Left ventricle myocardium inferior (tissue), 1 donor: ENCODE results near the gene THSD4. TPM values are rescaled to one million over a fixed set of nuclear protein-coding genes. Genes with fewer than 3 reads are reported as not detected.
"Not testable (repeated sequence)": the region's sequence is repeated elsewhere in the genome, so short reads cannot be mapped to it uniquely, and the experiment has no call there.

ENCODE experiments used
- DNase-seq: peaks from one replicate; pipeline ENCODE4 v3.0.0-alpha.2; 2020
- H3K27ac ChIP-seq: fragments of 200-600 bp; replicated peaks from 2 replicates; pipeline ENCODE4 v1.8.0; 2021
- H3K27me3 ChIP-seq: fragments of 200-600 bp; 2 replicates; pipeline ENCODE4 v1.8.0; 2021; ENCODE audit warnings: low read depth
- H3K36me3 ChIP-seq: fragments of 200-600 bp; 2 replicates; pipeline ENCODE4 v1.8.0; 2021
- H3K4me1 ChIP-seq: fragments of 200-600 bp; 2 replicates; pipeline ENCODE4 v1.8.0; 2021
- H3K4me3 ChIP-seq: fragments of 200-600 bp; 2 replicates; pipeline ENCODE4 v1.8.0; 2021; ENCODE audit warnings: mild to moderate bottlenecking, moderate library complexity
- H3K9me3 ChIP-seq: fragments of 200-600 bp; replicated peaks from 2 replicates; pipeline ENCODE4 v1.8.0; 2021
- CTCF ChIP-seq: fragments of 200-600 bp; IDR thresholded peaks from 2 replicates; pipeline ENCODE4 v1.8.0; 2021; ENCODE audit warnings: antibody characterized with exemption, mild to moderate bottlenecking, borderline replicate concordance
- intact Hi-C: fragments of 100-400 bp; cut with micrococcal nuclease; formaldehyde crosslinking; loops from one replicate; pipeline ENCODE4 v1.11.0; 2022
- total RNA-seq: library from RNA; stranded (reverse); fragmentation: NEBNext Ultra II Directional; extraction: Animal tissue kit (Norgen Biotek cat#: 25700); gene quantifications from one replicate; pipeline ENCODE4 v1.2.1, GENCODE V29; 2021
- donor health status: DM: no; HTN: yes; CAD: no; lungs with severe emphysema.

The THSD4 gene
- total RNA-seq, 1 donor from 2014 or later, result 95.8 TPM

- Histone ChIP-seq H3K9me3 (peaks cover 2% of the 10 kb centered on the region), H3K4me1 (peaks cover 7% of the 10 kb centered on the region)
- intact Hi-C loops, result no loop called here
Observed at GRCh38 chr15:71312731-71313460, 197.6 kb downstream of the THSD4 start.

GRCh38 chr15:71313806-71314205, 198.5 kb downstream of the THSD4 start:
- intact Hi-C loops, result no loop called here
- H3K4me1 ChIP-seq, result peaks cover 7% of the 10 kb centered on the region
- no peak overlapping the region for H3K27ac ChIP-seq
- no peaks in the 10 kb centered on the region for H3K27me3 ChIP-seq
- H3K36me3 ChIP-seq, result no peaks in the 10 kb centered on the region
- H3K9me3 ChIP-seq, result no peaks in the 10 kb centered on the region
- DNase-seq, result no peak
- H3K4me3 ChIP-seq, result no peak overlapping the region
- TF ChIP-seq CTCF, result no peak

More at GRCh38 chr15:71312731-71313460, 197.6 kb downstream of the THSD4 start:
- H3K36me3 ChIP-seq, result no peaks in the 10 kb centered on the region
- DNase-seq, result no peak
- no peak for TF ChIP-seq CTCF
- H3K27me3 ChIP-seq, result no peaks in the 10 kb centered on the region
- H3K27ac ChIP-seq, result no peak overlapping the region
- no peak overlapping the region for H3K4me3 ChIP-seq

- Histone ChIP-seq H3K27ac (no peak overlapping the region), H3K4me3 (no peak overlapping the region), H3K27me3 (no peaks in the 10 kb centered on the region), H3K4me1 (peaks cover 7% of the 10 kb centered on the region), H3K36me3 (no peaks in the 10 kb centered on the region), H3K9me3 (no peaks in the 10 kb centered on the region)
- no peak for TF ChIP-seq CTCF
- intact Hi-C loops, result no loop called here
- DNase-seq, result no peak
Observed at GRCh38 chr15:71314956-71315537, 199.8 kb downstream of the THSD4 start.

- H3K9me3 ChIP-seq, result no peaks in the 10 kb centered on the region
- DNase-seq, result no peak
- no peak overlapping the region for H3K27ac ChIP-seq
- intact Hi-C loops, result no loop called here
- no peaks in the 10 kb centered on the region for H3K36me3 ChIP-seq
- H3K4me1 ChIP-seq, result peaks cover 7% of the 10 kb centered on the region
- H3K4me3 ChIP-seq, result no peak overlapping the region
- no peak for TF ChIP-seq CTCF
- no peaks in the 10 kb centered on the region for H3K27me3 ChIP-seq
Observed at GRCh38 chr15:71316911-71317310, 201.6 kb downstream of the THSD4 start.

GRCh38 chr15:71319424-71319823, 204.2 kb downstream of the THSD4 start:
- H3K4me3 ChIP-seq, DNase-seq, H3K36me3 ChIP-seq, H3K27ac ChIP-seq, H3K27me3 ChIP-seq, H3K9me3 ChIP-seq, intact Hi-C loops: not testable (repeated sequence)
- H3K4me1 ChIP-seq, result peaks cover 15% of the 10 kb centered on the region

- intact Hi-C loops, result no loop called here
- H3K27me3 ChIP-seq, result no peaks in the 10 kb centered on the region
- H3K9me3 ChIP-seq, result no peaks in the 10 kb centered on the region
- TF ChIP-seq CTCF, result no peak
- H3K36me3 ChIP-seq, result no peaks in the 10 kb centered on the region
- H3K27ac ChIP-seq, result no peak overlapping the region
- peaks cover 12% of the 10 kb centered on the region for H3K4me1 ChIP-seq
- H3K4me3 ChIP-seq, result no peak overlapping the region
- no peak for DNase-seq
Observed at GRCh38 chr15:71319935-71320334, 204.7 kb downstream of the THSD4 start.
